HG03442 (cell line): ENCODE measurements around the gene TRIM46.
"Not testable (repeated sequence)": the region's sequence is repeated elsewhere in the genome, so short reads cannot be mapped to it uniquely, and the experiment has no call there.

Experiments used
- ATAC-seq: cut with Tn5 transposase; IDR thresholded peaks from one replicate; pipeline ENCODE4 v1.9.1; 2021; ENCODE audit warnings: mild to moderate bottlenecking, moderate library complexity; ENCODE audit not compliant: unreplicated experiment

Gene TRIM46

GRCh38 chr1:155184835-155185782, 11.5 kb downstream of the TRIM46 start:
- peak; percentile 80 for ATAC-seq

GRCh38 chr1:155185783-155186066, 12.1 kb downstream of the TRIM46 start:
- no peak for ATAC-seq

GRCh38 chr1:155186067-155186793, 12.6 kb downstream of the TRIM46 start:
- no peak for ATAC-seq

GRCh38 chr1:155186794-155187455, 13.3 kb downstream of the TRIM46 start:
- ATAC-seq = no peak

GRCh38 chr1:155187456-155187891, 13.8 kb downstream of the TRIM46 start:
- no peak for ATAC-seq

GRCh38 chr1:155188268-155188667, 14.6 kb downstream of the TRIM46 start:
- no peak for ATAC-seq

- not testable (repeated sequence) for ATAC-seq
Observed at GRCh38 chr1:155189926-155190325, 16.3 kb downstream of the TRIM46 start.

GRCh38 chr1:155191904-155192303, 18.3 kb downstream of the TRIM46 start:
- ATAC-seq = no peak

- ATAC-seq = no peak
Observed at GRCh38 chr1:155192346-155193274, 19.0 kb downstream of the TRIM46 start.

- ATAC-seq = no peak
Observed at GRCh38 chr1:155193275-155193990, 19.8 kb downstream of the TRIM46 start.

GRCh38 chr1:155193991-155194240, 20.3 kb downstream of the TRIM46 start:
- not testable (repeated sequence) for ATAC-seq

- no peak for ATAC-seq
Observed at GRCh38 chr1:155195201-155196102, 21.8 kb downstream of the TRIM46 start.

GRCh38 chr1:155196103-155196892, 22.6 kb downstream of the TRIM46 start:
- no peak for ATAC-seq

GRCh38 chr1:155196893-155197638, 23.4 kb downstream of the TRIM46 start:
- no peak for ATAC-seq

- no peak for ATAC-seq
Observed at GRCh38 chr1:155197901-155198546, 24.4 kb downstream of the TRIM46 start.

GRCh38 chr1:155198547-155198906, 24.9 kb downstream of the TRIM46 start:
- no peak for ATAC-seq

- ATAC-seq = no peak
Observed at GRCh38 chr1:155199792-155200191, 26.1 kb downstream of the TRIM46 start.
